Suprapubic skin (tissue), 4 donors: ENCODE results near the gene RAB34. TPM values are rescaled to one million over a fixed set of nuclear protein-coding genes. Genes with fewer than 3 reads are reported as not detected.

ENCODE experiments used
- DNase-seq, 2 donors: peaks; one replicate each; pipeline ENCODE4 v3.0.0-alpha.2; 2019; ENCODE audit warnings: low spot score in 2 of 2
- H3K27ac ChIP-seq: fragments of 200-600 bp; sonication (generic); one replicate; pipeline ENCODE4 v1.5.1; 2019
- H3K27me3 ChIP-seq: fragments of 200-600 bp; sonication (generic); one replicate; pipeline ENCODE4 v1.5.1; 2019
- H3K36me3 ChIP-seq: fragments of 200-600 bp; sonication (generic); one replicate; pipeline ENCODE4 v1.5.1; 2019
- H3K4me1 ChIP-seq: fragments of 200-600 bp; sonication (generic); one replicate; pipeline ENCODE4 v1.5.1; 2019
- H3K4me3 ChIP-seq: fragments of 200-600 bp; sonication (generic); one replicate; pipeline ENCODE4 v1.5.1; 2019; ENCODE audit warnings: mild to moderate bottlenecking
- H3K9me3 ChIP-seq: fragments of 200-600 bp; sonication (generic); one replicate; pipeline ENCODE4 v1.5.1; 2019
- EP300 ChIP-seq: sonication (generic); formaldehyde crosslinking; IDR thresholded peaks from one replicate; pipeline ENCODE4 v1.6.1; 2017; ENCODE audit warnings: antibody characterized with exemption
- POLR2A ChIP-seq, 2 donors: fragments of 450-650 bp; IDR thresholded peaks; one replicate each; pipeline ENCODE4 v1.6.1; 2017; ENCODE audit warnings: antibody characterized with exemption in 2 of 2, mild to moderate bottlenecking in 2 of 2, moderate library complexity in 2 of 2
- POLR2AphosphoS5 ChIP-seq, 3 donors: sonication (generic); formaldehyde crosslinking; IDR thresholded peaks; one replicate each; pipeline ENCODE4 v1.6.1; 2017; ENCODE audit warnings: antibody characterized with exemption in 3 of 3
- WGBS: methylation state at CpG from one replicate; pipeline ENCODE4 v1.1.5; 2018; 5-methylcytosine and 5-hydroxymethylcytosine counted together
- total RNA-seq, 4 donors: library from RNA; depleted of rRNA; stranded (reverse); fragments of >200 nt; gene quantifications; one replicate each; pipeline ENCODE4 v1.1.0, GENCODE V29; 2016
- TF ChIP-seq, protein P1 (sequence below), 2 donors: fragments of 200-600 bp in 1 of 2; fragments of 450-650 bp in 1 of 2; sonication (generic) in 1 of 2; IDR thresholded peaks; one replicate each; pipeline ENCODE4 v1.5.1; 2016 to 2019; ENCODE audit warnings: antibody characterized with exemption in 2 of 2, mild to moderate bottlenecking in 1 of 2, moderate library complexity in 1 of 2

The RAB34 gene
- total RNA-seq, 4 donors from 2014 or later = 60.7 to 96.1 (median 77.6) TPM

DNA sequence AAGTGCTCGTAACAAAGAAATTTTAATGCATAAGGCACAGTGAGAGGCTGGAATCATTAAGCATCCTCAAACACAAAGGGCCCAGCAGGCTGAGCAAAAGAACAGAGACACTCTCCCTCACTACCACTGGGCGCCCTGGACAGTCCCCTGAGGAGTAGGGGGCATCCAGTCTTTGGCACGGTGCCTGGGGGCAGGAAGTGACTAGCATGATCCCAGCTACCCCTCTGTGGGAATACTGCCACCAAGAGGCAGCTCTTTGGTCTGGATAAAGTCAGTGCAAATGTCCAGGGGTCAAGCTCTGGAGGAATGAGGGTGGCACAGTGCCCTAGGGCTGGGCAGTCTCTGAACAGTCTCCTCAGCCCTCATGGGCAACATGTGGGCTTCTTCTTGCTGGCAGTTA, 3.4 kb downstream of the RAB34 start:
- Histone ChIP-seq H3K36me3 (peaks cover 23% of the 10 kb centered on the region), H3K9me3 (no peaks in the 10 kb centered on the region), H3K27ac (no peak overlapping the region), H3K4me3 (no peak overlapping the region), H3K4me1 (peaks cover 60% of the 10 kb centered on the region), H3K27me3 (no peaks in the 10 kb centered on the region)
- TF ChIP-seq POLR2A (IDR thresholded peaks at IDR 0.05) = no peak
- WGBS = 100% methylated on average over 3 of the region's 3 CpGs
- no peak for DNase-seq

DNA sequence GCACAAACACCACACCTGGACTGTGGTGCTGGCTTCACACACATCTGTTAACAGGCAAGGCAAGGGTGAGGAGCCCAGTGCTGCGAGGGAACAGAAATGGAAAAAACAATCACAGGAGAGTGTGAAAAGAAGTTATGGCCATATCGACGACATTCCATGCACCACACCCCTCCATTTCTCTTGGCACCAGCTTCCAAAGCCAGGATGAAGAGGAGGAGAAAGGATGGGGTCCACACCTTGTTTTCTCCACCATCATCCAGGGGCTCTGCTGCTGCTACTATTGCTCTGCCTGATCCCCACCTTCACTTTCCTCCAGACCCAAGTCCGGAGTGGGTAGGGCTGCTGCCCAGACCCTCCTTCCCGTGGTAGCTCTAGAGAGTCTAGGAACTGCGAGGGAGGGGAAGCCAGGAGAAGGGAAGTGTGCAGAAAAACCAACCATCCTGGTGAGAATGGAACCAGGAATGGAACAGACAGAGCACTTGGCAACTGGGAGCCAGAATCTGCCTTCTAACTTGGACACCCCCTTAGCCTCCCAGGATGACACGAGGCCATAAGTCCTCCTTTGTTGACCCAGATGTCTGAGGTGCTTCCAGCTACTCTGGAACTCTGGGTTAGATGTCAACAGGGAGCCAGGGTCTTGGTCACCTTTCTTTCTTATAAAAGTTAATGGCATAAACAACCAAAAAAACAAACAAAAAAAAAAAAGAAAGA, 4.8 kb downstream of the RAB34 start:
- WGBS = 76% methylated on average over 7 of the region's 7 CpGs
- DNase-seq = no peak
- peaks cover 23% of the 10 kb centered on the region for H3K36me3 ChIP-seq
- peaks cover 46% of the 10 kb centered on the region for H3K4me1 ChIP-seq
- TF ChIP-seq, protein P1, sequence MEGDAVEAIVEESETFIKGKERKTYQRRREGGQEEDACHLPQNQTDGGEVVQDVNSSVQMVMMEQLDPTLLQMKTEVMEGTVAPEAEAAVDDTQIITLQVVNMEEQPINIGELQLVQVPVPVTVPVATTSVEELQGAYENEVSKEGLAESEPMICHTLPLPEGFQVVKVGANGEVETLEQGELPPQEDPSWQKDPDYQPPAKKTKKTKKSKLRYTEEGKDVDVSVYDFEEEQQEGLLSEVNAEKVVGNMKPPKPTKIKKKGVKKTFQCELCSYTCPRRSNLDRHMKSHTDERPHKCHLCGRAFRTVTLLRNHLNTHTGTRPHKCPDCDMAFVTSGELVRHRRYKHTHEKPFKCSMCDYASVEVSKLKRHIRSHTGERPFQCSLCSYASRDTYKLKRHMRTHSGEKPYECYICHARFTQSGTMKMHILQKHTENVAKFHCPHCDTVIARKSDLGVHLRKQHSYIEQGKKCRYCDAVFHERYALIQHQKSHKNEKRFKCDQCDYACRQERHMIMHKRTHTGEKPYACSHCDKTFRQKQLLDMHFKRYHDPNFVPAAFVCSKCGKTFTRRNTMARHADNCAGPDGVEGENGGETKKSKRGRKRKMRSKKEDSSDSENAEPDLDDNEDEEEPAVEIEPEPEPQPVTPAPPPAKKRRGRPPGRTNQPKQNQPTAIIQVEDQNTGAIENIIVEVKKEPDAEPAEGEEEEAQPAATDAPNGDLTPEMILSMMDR (IDR thresholded peaks at IDR 0.05) = no peak
- TF ChIP-seq POLR2AphosphoS5 (IDR thresholded peaks at IDR 0.05) (no peak), POLR2A (IDR thresholded peaks at IDR 0.05) (no peak), EP300 (no peak)
- no peaks in the 10 kb centered on the region for H3K27me3 ChIP-seq
- no peak overlapping the region for H3K27ac ChIP-seq
- H3K4me3 ChIP-seq = no peak overlapping the region
- H3K9me3 ChIP-seq = no peaks in the 10 kb centered on the region

DNA sequence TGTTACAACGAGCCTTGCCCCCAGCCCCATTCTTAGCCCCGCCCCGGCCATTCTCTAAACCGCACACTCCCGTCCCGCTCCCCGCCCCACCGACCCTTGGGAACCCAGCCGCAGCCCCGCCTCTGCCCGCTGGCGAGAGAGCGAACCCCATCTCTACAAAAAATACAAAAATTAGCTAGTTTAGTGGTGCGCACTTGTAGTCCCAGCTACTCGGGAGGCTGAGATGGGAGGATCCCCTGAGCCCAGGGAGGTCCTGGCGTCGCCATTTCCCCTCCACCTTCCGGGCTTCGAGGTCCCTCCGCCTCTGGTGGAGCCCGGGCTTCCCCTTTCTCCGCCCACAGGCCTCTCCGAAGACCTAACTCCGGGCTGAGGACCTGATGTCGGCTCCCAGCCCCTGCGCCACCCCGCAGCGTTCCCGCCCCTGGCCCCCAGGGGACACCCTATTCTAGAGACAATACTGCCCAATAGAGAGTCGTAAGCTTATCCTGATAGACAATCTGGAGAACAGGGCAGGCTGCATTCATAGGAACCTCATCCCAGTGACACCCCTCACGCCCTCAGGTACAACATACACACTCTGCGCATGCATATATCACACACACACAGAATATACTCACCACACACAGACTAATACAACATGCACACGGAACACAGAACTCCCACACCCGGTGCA, 5.5 kb downstream of the RAB34 start:
- TF ChIP-seq POLR2AphosphoS5 (IDR thresholded peaks at IDR 0.05) (no peak), EP300 (no peak), POLR2A (IDR thresholded peaks at IDR 0.05) (no peak)
- TF ChIP-seq, protein P1 (IDR thresholded peaks at IDR 0.05) = no peak
- H3K4me3 ChIP-seq = peak overlapping the region; percentile 82
- DNase-seq = peak in 1 of 2 donors; percentile 78
- WGBS = 44% methylated on average over 28 of the region's 34 CpGs
- peaks cover 39% of the 10 kb centered on the region for H3K4me1 ChIP-seq
- H3K27me3 ChIP-seq = no peaks in the 10 kb centered on the region
- no peaks in the 10 kb centered on the region for H3K9me3 ChIP-seq
- H3K36me3 ChIP-seq = peaks cover 23% of the 10 kb centered on the region
- peak overlapping the region; percentile 91 for H3K27ac ChIP-seq

DNA sequence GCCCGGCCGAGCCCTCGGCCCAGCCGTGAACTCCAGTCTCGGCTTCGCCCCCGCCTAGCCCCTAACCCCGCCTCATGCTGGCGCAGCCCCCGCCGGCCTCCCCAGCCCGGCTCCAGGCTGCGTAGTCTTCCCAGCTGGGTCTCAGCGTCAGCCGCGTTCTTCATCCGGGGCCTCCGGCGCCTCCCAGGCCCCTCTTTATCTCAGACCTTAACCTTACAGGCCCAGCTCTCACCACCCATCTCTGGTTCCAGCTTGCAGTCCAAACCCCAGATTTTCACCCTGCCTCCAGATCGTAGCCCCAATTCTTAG, 6.0 kb downstream of the RAB34 start, which contains the start of gene PROCA1:
PROCA1 (minus strand) TSS at position 166 of the 309 bp plus-strand sequence. CDS start 228 bp downstream, outside the sequence.
- WGBS = 1% methylated on average over 16 of the region's 20 CpGs
- Histone ChIP-seq H3K27me3 (no peaks in the 10 kb centered on the region), H3K9me3 (no peaks in the 10 kb centered on the region), H3K27ac (peak within 1 kb of the TSS; percentile 91), H3K36me3 (peaks cover 23% of the 10 kb centered on the region), H3K4me1 (peaks cover 36% of the 10 kb centered on the region), H3K4me3 (peak within 1 kb of the TSS; percentile 82)
- DNase-seq = no peak
- TF ChIP-seq POLR2A (IDR thresholded peaks at IDR 0.05) (no peak), POLR2AphosphoS5 (IDR thresholded peaks at IDR 0.05) (no peak), EP300 (no peak)
- TF ChIP-seq, protein P1 (IDR thresholded peaks at IDR 0.05) = no peak

DNA sequence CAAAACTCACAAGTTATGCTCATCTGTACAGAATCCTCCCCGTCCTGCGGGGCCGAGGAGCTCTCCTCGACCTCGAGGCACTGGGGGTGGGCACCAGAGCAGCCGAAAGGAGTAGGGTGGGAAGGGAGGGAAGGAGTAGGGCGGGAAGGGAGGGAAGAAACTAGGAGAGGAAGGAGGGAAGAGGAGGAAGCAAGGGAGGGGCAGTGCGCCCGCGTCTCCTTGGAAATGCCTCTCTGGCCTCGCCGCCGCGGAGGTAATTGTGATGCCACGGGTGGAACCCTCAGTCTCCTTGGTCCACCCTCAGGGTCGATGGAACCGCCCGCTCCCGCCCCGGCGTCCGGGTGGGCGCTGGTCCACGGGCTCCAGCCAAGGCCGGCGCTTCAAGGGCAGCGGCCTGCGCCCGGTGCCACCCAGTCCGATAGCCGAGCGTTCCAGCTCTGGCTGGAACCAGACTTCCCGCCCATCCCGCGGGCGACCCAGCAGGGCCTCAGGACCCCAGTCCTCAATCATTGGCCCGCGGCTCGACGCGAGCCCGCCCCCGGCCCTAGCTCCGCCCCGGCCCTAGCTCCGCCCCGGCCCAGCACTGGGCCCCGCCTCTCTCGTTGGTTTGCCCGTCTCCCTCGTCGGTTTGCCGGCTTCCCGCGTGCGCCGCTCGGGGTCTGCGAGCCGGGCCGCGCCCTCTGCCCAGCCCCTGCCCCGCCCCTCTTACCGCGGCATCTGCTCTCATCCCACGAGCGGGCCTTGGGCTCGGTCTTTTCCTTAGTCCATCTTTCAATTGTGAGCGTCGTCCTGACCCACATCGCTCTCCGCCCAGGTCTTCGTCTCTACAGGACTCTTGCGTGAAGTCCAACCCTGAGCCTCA, 6.6 kb downstream of the RAB34 start:
- TF ChIP-seq POLR2A (IDR thresholded peaks at IDR 0.05) (peak in 1 of 2 donors; percentile 29), POLR2AphosphoS5 (IDR thresholded peaks at IDR 0.05) (peak in 2 of 3 donors; percentile 6 to 25)
- TF ChIP-seq, protein P1 (IDR thresholded peaks at IDR 0.05) = no peak
- DNase-seq = peak; percentile 91 to 93
- H3K4me1 ChIP-seq = peaks cover 30% of the 10 kb centered on the region
- H3K36me3 ChIP-seq = peaks cover 23% of the 10 kb centered on the region
- WGBS = 0% methylated on average over 38 of the region's 74 CpGs
- H3K4me3 ChIP-seq = peak overlapping the region; percentile 82
- no peaks in the 10 kb centered on the region for H3K27me3 ChIP-seq
- no peaks in the 10 kb centered on the region for H3K9me3 ChIP-seq
- peak overlapping the region; percentile 91 for H3K27ac ChIP-seq
